ENCODE measurements around the gene B4GALT5. TPM values are rescaled to one million over a fixed set of nuclear protein-coding genes. Genes with fewer than 3 reads are reported as not detected.

The B4GALT5 gene
- total RNA-seq, 1 donor from 2014 or later: 72.9 TPM

- Mint-ChIP-seq H3K9me3 (no peaks in the 10 kb centered on the region), H3K4me3 (no peak overlapping the region), H3K27ac (no peak overlapping the region), H3K36me3 (ENCODE audit: low read depth) (peaks cover 89% of the 10 kb centered on the region), H3K27me3 (no peaks in the 10 kb centered on the region), H3K4me1 (no peaks in the 10 kb centered on the region)
- intact Hi-C loops (cut with micrococcal nuclease): no loop called here
- ChIA-PET CTCF (interaction anchor here (1.1 to 1.9 kb wide), 5 partner anchors 31 to 203 kb away, joined by 3 to 7 read pairs (median 4); no protein-coding TSS in a partner anchor), POLR2A (interaction anchor here (1.3 kb wide), 1 partner anchor 71 kb away, joined by 3 read pairs; the partner anchor contains the start of gene B4GALT5)
- DNase-seq (no peak), ATAC-seq (ENCODE audit: low read depth) (no peak)
- no peak for TF ChIP-seq CTCF (IDR thresholded peaks at IDR 0.05)
These were observed 70.9 kb downstream of the B4GALT5 start for GRCh38 chr20:49642816-49643215.

GRCh38 chr20:49641683-49642656 lies 71.7 kb downstream of the B4GALT5 start:
- no peak for TF ChIP-seq CTCF (IDR thresholded peaks at IDR 0.05)
- intact Hi-C loops (cut with micrococcal nuclease): no loop called here
- Mint-ChIP-seq H3K9me3 (no peaks in the 10 kb centered on the region), H3K4me3 (no peak overlapping the region), H3K27ac (no peak overlapping the region), H3K27me3 (no peaks in the 10 kb centered on the region), H3K36me3 (ENCODE audit: low read depth) (peaks cover 89% of the 10 kb centered on the region), H3K4me1 (no peaks in the 10 kb centered on the region)
- CTCF ChIA-PET: interaction anchor here (1.1 to 1.5 kb wide), 4 partner anchors 30 to 178 kb away, joined by 3 to 5 read pairs (median 4); no protein-coding TSS in a partner anchor
- POLR2A ChIA-PET: interaction anchor here (1.1 kb wide), 1 partner anchor 11 kb away, joined by 3 read pairs; no protein-coding TSS in a partner anchor
- DNase-seq (no peak), ATAC-seq (ENCODE audit: low read depth) (no peak)

- no peak for TF ChIP-seq CTCF (IDR thresholded peaks at IDR 0.05)
These were observed 76.5 kb downstream of the B4GALT5 start for GRCh38 chr20:49637046-49637637.

GRCh38 chr20:49636447-49636846 lies 77.2 kb downstream of the B4GALT5 start:
- intact Hi-C loops (cut with micrococcal nuclease): no loop called here
- no peak for DNase-seq
- ATAC-seq (ENCODE audit: low read depth): no peak
- no peaks in the 10 kb centered on the region for H3K27me3 Mint-ChIP-seq
- no peak for TF ChIP-seq CTCF (IDR thresholded peaks at IDR 0.05)
- peaks cover 23% of the 10 kb centered on the region for H3K4me1 Mint-ChIP-seq
- no peak overlapping the region for H3K4me3 Mint-ChIP-seq
- H3K27ac Mint-ChIP-seq: no peak overlapping the region
- POLR2A ChIA-PET: interaction anchor here (2.6 kb wide), 1 partner anchor 33 kb away, joined by 7 read pairs; no protein-coding TSS in a partner anchor
- H3K36me3 Mint-ChIP-seq (ENCODE audit: low read depth): peaks cover 86% of the 10 kb centered on the region
- no peaks in the 10 kb centered on the region for H3K9me3 Mint-ChIP-seq
- CTCF ChIA-PET: no interaction called here

More at GRCh38 chr20:49637046-49637637, 76.5 kb downstream of the B4GALT5 start:
- Mint-ChIP-seq H3K27me3 (no peaks in the 10 kb centered on the region), H3K9me3 (no peaks in the 10 kb centered on the region), H3K4me1 (peaks cover 16% of the 10 kb centered on the region), H3K4me3 (no peak overlapping the region), H3K36me3 (ENCODE audit: low read depth) (peaks cover 93% of the 10 kb centered on the region), H3K27ac (no peak overlapping the region)
- ATAC-seq (ENCODE audit: low read depth): no peak
- no peak for DNase-seq
- ChIA-PET POLR2A (interaction anchor here (0.6 to 2.6 kb wide), 2 partner anchors 28 to 32 kb away, joined by 4 to 7 read pairs; no protein-coding TSS in a partner anchor), CTCF (no interaction called here)
- intact Hi-C loops (cut with micrococcal nuclease): no loop called here

GRCh38 chr20:49635866-49636265 lies 77.8 kb downstream of the B4GALT5 start:
- Mint-ChIP-seq H3K36me3 (ENCODE audit: low read depth) (peaks cover 80% of the 10 kb centered on the region), H3K27ac (no peak overlapping the region), H3K4me3 (no peak overlapping the region), H3K9me3 (no peaks in the 10 kb centered on the region), H3K4me1 (peaks cover 28% of the 10 kb centered on the region), H3K27me3 (no peaks in the 10 kb centered on the region)
- ATAC-seq (ENCODE audit: low read depth): no peak
- ChIA-PET POLR2A (interaction anchor here (2.6 kb wide), 1 partner anchor 33 kb away, joined by 7 read pairs; no protein-coding TSS in a partner anchor), CTCF (no interaction called here)
- TF ChIP-seq CTCF (IDR thresholded peaks at IDR 0.05): no peak
- intact Hi-C loops (cut with micrococcal nuclease): no loop called here
- no peak for DNase-seq
